NB4 (cell line): ENCODE data around the gene NIP7.
A peak's percentile ranks its signal among the peaks of the same experiment; 100 is the strongest.

Source experiments
- DNase-seq: peaks from one replicate; pipeline ENCODE4 v3.0.0; 2010; ENCODE audit warnings: low read depth
- H3K4me3 ChIP-seq: one replicate; pipeline ENCODE4 v1.5.1; 2011; ENCODE audit warnings: mild to moderate bottlenecking, low read depth, low read length, moderate library complexity
- MYC ChIP-seq: IDR thresholded peaks from 2 replicates; pipeline ENCODE4 v1.6.1; 2011; ENCODE audit warnings: low read depth, low read length
- POLR2A ChIP-seq: IDR thresholded peaks from 2 replicates; pipeline ENCODE4 v1.6.1; 2011; ENCODE audit warnings: mild to moderate bottlenecking; ENCODE audit not compliant: insufficient read length; ENCODE audit errors: extremely low read depth
- TF ChIP-seq, protein P1 (sequence below): IDR thresholded peaks from one replicate; pipeline ENCODE4 v1.5.1; 2012; ENCODE audit warnings: low read depth, low read length
- TF ChIP-seq, protein P2 (sequence below): IDR thresholded peaks from 2 replicates; pipeline ENCODE4 v1.6.1; 2011; ENCODE audit warnings: low read depth, low read length

The NIP7 gene

DNA sequence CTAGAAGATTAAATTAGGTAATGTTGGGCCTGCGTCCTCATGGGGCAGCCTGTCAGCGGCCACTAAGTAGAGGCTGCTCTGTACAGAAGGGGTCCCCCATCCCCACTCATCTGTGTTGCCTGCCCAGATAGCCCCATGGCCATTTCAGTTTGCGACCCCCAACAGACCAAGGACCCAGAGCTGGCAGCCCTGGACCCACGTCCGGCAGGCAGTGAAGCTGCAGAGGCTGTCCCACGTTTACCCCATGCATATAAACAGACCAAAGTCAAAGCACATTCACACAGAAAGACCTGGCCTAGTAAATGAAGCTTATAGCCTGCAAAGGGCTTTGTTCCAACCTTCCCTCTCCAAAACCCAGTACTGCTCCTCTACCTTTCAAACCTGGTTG, 13.8 kb upstream of the NIP7 start:
- H3K4me3 ChIP-seq = peak overlapping the region; percentile 89
- TF ChIP-seq, protein P1, sequence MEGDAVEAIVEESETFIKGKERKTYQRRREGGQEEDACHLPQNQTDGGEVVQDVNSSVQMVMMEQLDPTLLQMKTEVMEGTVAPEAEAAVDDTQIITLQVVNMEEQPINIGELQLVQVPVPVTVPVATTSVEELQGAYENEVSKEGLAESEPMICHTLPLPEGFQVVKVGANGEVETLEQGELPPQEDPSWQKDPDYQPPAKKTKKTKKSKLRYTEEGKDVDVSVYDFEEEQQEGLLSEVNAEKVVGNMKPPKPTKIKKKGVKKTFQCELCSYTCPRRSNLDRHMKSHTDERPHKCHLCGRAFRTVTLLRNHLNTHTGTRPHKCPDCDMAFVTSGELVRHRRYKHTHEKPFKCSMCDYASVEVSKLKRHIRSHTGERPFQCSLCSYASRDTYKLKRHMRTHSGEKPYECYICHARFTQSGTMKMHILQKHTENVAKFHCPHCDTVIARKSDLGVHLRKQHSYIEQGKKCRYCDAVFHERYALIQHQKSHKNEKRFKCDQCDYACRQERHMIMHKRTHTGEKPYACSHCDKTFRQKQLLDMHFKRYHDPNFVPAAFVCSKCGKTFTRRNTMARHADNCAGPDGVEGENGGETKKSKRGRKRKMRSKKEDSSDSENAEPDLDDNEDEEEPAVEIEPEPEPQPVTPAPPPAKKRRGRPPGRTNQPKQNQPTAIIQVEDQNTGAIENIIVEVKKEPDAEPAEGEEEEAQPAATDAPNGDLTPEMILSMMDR = no peak
- TF ChIP-seq, protein P2, sequence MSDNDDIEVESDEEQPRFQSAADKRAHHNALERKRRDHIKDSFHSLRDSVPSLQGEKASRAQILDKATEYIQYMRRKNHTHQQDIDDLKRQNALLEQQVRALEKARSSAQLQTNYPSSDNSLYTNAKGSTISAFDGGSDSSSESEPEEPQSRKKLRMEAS = no peak
- TF ChIP-seq MYC = no peak
- no peak for TF ChIP-seq POLR2A
- DNase-seq = no peak

DNA sequence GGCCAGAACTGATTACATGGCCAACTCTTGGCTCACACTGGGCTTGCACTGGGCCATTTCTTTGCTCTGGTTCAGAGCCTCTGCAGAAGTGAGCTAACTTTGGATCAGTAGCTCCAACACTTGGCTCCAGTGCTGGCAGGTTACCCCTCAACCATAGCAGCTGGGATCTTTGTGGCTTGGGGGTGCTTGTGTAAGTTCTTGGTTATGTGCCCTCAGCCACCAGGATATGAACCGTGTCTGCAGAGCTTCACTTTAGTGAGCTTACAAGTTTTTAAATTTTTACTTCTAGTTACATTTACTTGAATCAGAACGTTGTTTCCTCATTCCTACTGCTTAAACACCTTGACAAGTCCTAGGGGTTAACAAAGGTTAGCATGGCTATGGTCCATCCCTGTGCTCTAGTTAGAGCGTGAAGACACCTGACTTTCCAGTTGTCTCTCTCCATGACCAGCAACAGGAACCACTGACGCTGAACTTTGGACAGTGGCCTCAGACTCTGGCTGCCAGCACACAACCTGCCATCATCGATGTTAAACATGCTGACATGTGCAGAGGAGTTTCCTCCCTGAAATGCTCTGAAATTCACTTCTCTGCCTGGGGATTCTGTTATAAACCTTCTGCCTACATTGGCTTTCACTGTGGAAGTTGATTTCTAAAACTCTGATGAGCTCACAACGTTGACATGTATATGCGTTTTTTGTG, 13.2 kb upstream of the NIP7 start:
- DNase-seq = no peak
- TF ChIP-seq, protein P1 = no peak
- TF ChIP-seq, protein P2 = no peak
- no peak for TF ChIP-seq POLR2A
- TF ChIP-seq MYC = no peak
- peak overlapping the region; percentile 89 for H3K4me3 ChIP-seq

DNA sequence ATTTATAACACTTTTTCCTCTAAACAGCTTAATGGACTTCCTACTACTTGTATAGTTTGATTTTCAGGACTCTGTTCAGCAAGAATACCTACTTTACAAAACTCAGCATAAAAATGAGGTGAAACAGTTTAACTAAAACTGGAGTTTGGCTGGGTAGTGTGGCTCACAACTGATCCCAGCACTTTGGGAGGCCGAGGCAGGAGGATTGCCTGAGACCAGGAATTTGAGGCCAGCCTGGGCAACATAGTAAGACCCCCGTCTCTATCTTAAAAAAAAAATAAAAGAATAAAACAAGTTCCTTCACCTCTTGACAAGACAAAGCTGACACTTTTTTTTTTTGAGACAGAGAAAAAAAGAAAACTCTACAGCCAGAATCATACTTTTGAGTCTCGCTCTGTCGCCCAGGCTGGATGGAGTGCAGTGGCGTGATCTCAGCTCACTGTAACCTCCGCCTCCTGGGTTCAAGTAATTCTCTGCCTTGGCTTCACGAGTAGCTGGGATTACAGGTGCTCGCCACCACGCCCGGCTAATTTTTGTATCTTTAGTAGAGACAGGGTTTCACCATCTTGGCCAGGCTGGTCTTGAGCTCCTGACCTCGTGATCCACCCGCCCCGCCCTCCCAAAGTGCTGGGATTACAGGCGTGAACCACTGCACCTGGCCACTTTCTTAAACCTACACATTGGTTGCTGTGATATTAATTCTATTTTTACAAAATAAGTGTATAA, 11.8 kb upstream of the NIP7 start:
- TF ChIP-seq POLR2A = no peak
- TF ChIP-seq, protein P2 = no peak
- TF ChIP-seq, protein P1 = no peak
- no peak for TF ChIP-seq MYC
- no peak for DNase-seq
- peak overlapping the region; percentile 89 for H3K4me3 ChIP-seq

DNA sequence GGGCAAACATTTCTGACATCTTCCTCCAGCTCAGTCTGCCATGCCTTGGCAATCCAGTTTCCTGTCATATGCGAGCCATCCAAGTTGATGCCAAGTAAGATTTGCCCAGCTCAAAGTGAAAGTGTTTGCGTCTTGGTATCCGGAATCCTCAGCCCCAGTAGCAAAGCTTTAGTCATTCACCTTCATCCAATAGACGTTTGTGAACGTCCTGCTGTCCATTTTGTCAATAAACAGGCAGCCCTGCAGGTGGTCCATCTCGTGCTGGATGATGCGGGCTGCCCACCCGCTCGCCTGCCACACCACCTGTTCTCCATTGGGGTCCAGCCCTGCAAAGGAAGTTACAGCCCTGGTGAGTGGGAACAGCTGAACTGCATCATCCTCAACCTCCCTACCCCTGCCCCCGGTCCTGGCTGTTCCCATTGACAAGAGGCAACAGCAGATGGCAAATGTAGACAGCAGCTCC, 10.7 kb upstream of the NIP7 start:
- peak overlapping the region; percentile 89 for H3K4me3 ChIP-seq
- TF ChIP-seq, protein P1 = no peak
- no peak for TF ChIP-seq POLR2A
- no peak for TF ChIP-seq MYC
- TF ChIP-seq, protein P2 = no peak
- DNase-seq = no peak

DNA sequence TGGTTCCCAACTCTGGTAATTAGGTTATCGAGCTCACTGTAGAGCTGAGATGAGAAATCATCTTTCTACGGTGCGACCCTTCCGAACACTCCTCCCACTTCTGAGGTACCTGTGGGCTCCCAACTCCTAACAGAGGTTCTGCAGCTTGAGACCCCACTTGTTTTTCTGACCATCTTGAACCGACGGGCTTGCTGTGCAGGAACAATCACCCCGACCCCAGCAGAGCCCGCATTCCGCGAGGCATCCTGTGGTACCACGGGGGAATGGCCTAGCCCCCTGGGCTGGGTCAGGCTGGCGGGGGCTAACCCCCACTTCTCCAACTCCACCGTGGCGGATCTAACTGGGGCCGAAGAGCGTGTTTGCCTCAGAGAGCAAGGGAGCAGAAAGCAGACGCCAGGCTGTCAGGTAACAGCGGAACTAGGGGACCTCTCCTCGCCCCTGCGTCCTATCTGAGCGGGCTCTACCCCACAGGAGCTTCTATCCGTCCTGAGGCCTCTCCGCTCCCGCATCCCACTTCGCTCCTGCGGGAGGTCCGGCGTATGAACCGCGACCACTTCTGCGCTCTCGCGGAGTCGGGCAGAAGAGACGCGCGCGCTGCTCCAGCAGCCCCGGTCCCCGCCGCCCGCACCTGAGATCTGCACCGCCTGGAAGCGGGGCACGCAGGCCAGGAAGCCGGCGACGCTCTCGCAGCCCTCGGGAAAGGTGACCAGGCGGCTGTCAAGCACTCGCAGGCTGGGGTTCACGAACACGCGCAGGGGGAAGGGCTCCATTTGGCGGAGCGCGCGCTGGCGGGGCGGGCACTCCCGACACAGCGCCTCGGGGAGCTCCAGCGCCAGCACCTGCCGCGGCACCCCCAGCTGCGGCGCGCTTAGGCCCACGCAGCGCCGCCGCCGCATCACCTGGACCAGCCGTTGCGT, 9.9 kb upstream of the NIP7 start:
- no peak for DNase-seq
- TF ChIP-seq, protein P2 = no peak; the same call in 1 of the 2 replicates
- TF ChIP-seq MYC (no peak), POLR2A (no peak)
- TF ChIP-seq, protein P1 = no peak
- H3K4me3 ChIP-seq = peak overlapping the region; percentile 89
